AG10803 (cell line): ENCODE data around the gene HSPA14.

Source experiments
- DNase-seq: peaks from one replicate; pipeline ENCODE4 v3.0.0; 2010; ENCODE audit warnings: low read depth
- H3K4me3 ChIP-seq: 2 replicates; pipeline ENCODE4 v1.5.1; 2011; ENCODE audit warnings: mild to moderate bottlenecking, low read length, control low read depth
- TF ChIP-seq, protein P1 (sequence below): conservative IDR thresholded peaks from 2 replicates; pipeline ENCODE4 v1.5.1; 2011; ENCODE audit warnings: mild to moderate bottlenecking, low read length, control low read depth, inconsistent platforms

The HSPA14 gene, protein sequence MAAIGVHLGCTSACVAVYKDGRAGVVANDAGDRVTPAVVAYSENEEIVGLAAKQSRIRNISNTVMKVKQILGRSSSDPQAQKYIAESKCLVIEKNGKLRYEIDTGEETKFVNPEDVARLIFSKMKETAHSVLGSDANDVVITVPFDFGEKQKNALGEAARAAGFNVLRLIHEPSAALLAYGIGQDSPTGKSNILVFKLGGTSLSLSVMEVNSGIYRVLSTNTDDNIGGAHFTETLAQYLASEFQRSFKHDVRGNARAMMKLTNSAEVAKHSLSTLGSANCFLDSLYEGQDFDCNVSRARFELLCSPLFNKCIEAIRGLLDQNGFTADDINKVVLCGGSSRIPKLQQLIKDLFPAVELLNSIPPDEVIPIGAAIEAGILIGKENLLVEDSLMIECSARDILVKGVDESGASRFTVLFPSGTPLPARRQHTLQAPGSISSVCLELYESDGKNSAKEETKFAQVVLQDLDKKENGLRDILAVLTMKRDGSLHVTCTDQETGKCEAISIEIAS

DNA sequence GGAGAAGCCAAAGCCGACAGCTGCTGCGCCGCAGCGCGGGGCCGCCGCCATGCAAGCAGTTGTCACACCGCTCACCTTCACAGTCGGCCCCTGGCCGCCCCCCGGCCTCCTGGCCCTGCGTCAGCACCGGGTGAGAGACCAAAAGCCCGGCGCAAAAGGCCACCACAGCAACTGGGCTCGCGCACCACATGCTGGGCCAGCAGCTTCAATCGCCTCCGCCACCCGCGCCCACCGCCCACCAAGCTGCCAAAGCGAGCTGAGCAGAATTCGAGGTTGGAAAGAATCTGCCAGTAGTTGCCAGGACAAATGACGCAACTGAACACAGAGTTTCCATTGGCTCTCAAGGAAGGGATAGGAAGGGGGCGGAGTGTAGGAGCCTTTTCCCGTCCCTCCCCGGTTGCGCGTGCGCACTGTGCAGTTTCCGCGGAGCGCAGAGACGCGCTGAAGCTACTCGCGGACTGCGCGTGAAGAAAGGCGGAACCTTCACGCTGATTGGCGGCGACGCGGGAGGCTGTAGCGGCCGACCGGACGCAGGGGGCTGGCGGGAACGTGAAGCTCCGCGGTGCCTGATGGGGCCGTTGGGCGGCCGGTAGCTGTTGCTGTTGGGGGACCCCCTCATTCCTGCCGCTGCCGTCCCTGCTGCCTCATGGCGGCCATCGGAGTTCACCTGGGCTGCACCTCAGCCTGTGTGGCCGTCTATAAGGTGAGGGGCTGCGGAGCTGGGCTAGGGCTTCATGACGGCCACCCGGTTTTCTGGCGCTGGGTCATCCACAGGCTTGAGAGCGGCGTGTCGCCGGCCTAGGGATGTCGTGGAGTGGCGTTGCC lies at the start of gene HSPA14, which contains the start of the genes CDNF and MSANTD7:
Gene HSPA14, plus strand, starts transcription at position 550 of the 825 bp plus-strand sequence. Its CDS starts 97 bp downstream, at position 647.
Gene CDNF, minus strand, starts transcription at position 281 of the 825 bp plus-strand sequence. Its CDS starts 91 bp downstream, at position 190.
Gene MSANTD7, plus strand, starts transcription at position 550 of the 825 bp plus-strand sequence. CDS start 3,979 bp downstream, outside the sequence.
- TF ChIP-seq, protein P1, sequence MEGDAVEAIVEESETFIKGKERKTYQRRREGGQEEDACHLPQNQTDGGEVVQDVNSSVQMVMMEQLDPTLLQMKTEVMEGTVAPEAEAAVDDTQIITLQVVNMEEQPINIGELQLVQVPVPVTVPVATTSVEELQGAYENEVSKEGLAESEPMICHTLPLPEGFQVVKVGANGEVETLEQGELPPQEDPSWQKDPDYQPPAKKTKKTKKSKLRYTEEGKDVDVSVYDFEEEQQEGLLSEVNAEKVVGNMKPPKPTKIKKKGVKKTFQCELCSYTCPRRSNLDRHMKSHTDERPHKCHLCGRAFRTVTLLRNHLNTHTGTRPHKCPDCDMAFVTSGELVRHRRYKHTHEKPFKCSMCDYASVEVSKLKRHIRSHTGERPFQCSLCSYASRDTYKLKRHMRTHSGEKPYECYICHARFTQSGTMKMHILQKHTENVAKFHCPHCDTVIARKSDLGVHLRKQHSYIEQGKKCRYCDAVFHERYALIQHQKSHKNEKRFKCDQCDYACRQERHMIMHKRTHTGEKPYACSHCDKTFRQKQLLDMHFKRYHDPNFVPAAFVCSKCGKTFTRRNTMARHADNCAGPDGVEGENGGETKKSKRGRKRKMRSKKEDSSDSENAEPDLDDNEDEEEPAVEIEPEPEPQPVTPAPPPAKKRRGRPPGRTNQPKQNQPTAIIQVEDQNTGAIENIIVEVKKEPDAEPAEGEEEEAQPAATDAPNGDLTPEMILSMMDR, result no peak
- DNase-seq, result peak; percentile 99
- peak within 1 kb of the TSS; percentile 96 for H3K4me3 ChIP-seq

DNA sequence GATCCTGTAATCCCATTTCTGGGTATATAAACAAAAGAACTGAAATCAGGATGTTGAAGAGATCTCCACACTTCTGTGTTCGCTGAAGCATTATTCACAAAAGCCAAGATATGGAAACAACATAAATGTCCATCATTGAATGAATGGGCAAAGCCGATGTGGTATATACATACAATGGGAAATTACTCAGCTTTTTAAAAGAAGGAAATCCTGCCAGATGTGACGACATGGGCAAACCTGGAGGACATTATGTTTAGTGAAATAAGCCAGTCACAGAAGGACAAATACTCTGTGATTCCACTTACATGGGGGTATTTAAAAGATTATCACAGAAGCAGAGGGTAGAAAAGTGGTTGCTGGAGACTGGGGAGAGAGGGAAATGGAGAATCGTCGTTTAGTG lies 39.5 kb upstream of the HSPA14 start:
- H3K4me3 ChIP-seq, result no peak overlapping the region
- DNase-seq, result no peak
- TF ChIP-seq, protein P1, result no peak

DNA sequence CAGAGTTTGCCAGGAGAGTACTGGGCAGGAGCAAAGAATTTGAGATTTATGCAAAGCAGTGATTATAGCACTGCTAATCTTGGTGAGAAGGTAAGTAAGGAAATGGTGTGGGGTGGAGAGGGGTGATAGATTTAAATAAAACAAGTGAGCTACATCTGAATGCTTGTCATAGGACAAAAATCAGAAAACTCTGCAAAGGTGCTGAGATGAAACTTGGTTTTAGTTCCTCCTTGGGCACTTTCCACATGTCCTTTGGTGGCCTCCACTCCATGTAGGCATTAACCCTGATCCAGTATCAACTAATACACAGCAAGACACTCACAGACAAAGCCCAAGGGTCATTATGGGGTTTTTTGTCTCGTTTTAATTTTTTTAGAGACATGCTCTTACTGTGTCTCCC lies 37.7 kb upstream of the HSPA14 start:
- TF ChIP-seq, protein P1, result no peak
- H3K4me3 ChIP-seq, result no peak overlapping the region
- DNase-seq, result no peak

DNA sequence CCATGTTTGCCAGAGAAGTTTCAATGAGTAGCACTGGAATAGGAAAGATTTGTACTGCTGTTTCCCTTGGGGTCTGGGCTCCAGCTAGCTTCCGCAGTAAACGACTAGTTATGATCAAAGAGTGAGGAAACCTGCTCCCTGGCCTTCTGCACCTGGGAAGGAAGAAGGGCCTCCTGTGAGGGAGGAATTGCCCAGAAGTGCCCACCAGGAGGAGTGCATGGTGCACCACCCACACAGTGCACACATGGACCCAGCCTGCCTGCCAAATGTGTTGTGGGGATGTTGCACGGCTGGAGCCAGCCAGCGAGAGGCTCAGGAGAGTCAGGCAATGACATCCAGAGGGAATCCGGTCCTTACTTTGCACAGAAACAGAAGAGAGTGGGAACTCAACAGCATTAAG lies 36.4 kb upstream of the HSPA14 start:
- DNase-seq, result no peak
- H3K4me3 ChIP-seq, result no peak overlapping the region
- TF ChIP-seq, protein P1, result no peak

DNA sequence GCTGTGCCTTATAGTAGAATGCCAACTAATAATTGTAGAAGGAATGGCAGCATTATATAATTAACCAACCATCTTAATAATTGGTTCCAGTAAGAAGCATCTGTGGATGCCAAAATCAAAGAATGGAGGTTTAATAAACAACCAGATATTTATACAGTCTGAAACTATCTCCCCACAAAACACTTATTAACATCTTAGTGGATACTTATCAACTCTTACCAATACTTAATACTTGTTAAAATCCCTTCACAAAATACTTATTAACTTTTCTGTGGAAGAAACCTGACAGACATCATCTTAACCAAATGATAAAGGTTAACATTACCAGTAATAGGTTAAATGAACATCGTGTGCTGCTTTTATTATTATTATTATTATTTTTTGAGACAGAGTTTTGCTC lies 34.3 kb upstream of the HSPA14 start:
- no peak for DNase-seq

DNA sequence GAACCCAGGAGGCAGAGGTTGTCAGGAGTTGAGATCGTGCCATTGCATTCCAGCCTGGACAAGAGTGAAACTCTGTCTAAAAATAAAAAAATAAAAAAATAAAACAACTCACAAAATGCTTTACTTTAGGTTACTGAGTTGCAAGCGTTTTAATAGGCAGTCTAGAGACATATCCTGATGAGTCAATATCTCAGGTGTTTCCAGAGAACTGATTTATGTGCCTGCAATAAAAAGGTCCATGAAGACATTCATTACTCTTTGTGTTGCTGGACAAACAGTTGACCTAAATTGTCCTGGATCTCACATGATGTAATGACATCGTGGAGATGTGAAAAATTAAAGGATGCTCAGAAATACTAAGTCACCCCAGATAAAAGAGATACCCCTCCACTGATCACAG lies 31.8 kb upstream of the HSPA14 start:
- H3K4me3 ChIP-seq, result no peak overlapping the region
- no peak for DNase-seq
- TF ChIP-seq, protein P1, result no peak

More for the DNA sequence above, 34.3 kb upstream of the HSPA14 start:
- H3K4me3 ChIP-seq, result no peak overlapping the region
- TF ChIP-seq, protein P1, result no peak
